Measurements from ENCODE around the gene CCDC78.

The CCDC78 gene

DNA sequence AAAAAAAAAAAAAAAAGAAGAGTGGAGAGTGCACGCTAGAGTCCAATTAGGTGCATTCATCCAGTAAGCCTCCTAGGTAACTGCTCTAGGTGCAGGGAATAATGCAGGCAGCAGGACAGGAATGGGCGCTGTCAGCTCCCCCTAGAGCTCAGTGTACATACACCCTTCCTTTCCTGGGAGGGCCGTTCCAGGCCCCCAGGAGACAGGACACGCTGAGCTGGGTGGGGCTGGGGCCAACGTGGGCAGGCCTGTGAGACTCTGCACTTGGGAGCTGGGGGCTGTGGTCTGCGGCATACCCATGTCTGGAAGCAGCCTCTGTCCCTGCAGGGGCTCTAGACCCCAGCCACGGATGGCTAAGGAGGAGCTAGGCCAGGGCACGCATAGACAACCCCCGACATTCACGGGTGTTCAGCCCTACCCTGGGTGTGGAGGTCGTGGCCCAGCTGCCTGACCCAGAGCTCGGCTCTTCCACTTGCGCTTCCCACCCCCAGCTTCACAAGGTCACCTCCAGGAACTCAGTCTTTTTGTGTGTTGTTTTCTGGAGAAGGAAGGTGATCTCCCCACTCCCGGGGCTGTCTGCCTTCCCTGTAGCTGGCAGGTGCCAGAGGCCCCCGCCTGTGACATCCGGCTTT, 6.3 kb downstream of the CCDC78 start:
- no peaks in the 10 kb centered on the region for H3K9me3 ChIP-seq (replicated peaks in 1 of 11)
- peak overlapping the region; percentile 67 to 80 (median 73) for H3K4me3 ChIP-seq
- H4K20me1 ChIP-seq, result peaks cover 32 to 95% (median 73%) of the 10 kb centered on the region in 11 experiments; a peak in 21 of 22 replicates
- 0 out of 22 replicates have a peak, but pooled peaks cover 0 to 6% (median 0%) of the 10 kb centered on the region in 11 experiments for H3K36me3 ChIP-seq
- peaks cover 68 to 97% (median 95%) of the 10 kb centered on the region in 10 experiments for H3K4me1 ChIP-seq
- peak overlapping the region; percentile 96 to 100 (median 100) for H3K4me2 ChIP-seq
- H3K9ac ChIP-seq, result peak overlapping the region; percentile 73 to 87 (median 81); a peak in 21 of 22 replicates
- peaks cover 16 to 61% (median 22%) of the 10 kb centered on the region in 11 experiments for H3K27me3 ChIP-seq
- TF ChIP-seq Cebpa-rat (IDR thresholded peaks at IDR 0.05), result no peak
- peak overlapping the region in 9 of 11 experiments; percentile 67 to 86 (median 79); a peak in 16 of 22 replicates for H3K27ac ChIP-seq

DNA sequence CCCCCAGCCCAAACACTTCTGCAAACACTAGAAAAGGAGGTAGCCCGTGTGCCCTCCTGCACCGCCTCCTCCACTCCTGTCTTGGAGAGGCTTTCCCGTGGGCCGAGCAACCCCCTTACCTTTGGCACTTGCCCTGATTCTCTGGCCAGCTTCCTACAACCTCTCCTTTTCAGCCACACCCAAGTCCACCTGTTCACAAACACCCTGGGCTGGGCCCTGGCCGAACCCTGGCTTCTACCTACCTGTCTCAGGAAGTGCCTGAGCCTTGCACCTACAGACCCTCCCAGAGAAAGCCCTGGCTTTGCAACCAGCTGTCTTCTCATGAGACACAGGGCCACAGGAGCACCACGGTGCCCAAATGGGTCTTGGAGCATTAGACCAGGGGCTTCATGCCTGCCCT, 7.3 kb downstream of the CCDC78 start:
- Histone ChIP-seq H3K4me2 (peak overlapping the region; percentile 40 to 100 (median 100); a peak in 21 of 22 replicates), H3K9me3 (replicated peaks in 1 of 11) (no peaks in the 10 kb centered on the region), H3K9ac (peak overlapping the region in 4 of 11 experiments; percentile 10 to 87 (median 68); a peak in 3 of 22 replicates), H3K27me3 (peaks cover 16 to 59% (median 30%) of the 10 kb centered on the region in 11 experiments), H3K36me3 (0 out of 22 replicates have a peak, but pooled peaks cover 0 to 6% (median 0%) of the 10 kb centered on the region in 11 experiments), H4K20me1 (peaks cover 22 to 92% (median 65%) of the 10 kb centered on the region in 11 experiments; a peak in 21 of 22 replicates), H3K4me1 (peaks cover 76 to 95% (median 93%) of the 10 kb centered on the region in 10 experiments), H3K27ac (no peak overlapping the region), H3K4me3 (no peak overlapping the region; a peak in 2 of 20 replicates)
- no peak for TF ChIP-seq Cebpa-rat (IDR thresholded peaks at IDR 0.05)

DNA sequence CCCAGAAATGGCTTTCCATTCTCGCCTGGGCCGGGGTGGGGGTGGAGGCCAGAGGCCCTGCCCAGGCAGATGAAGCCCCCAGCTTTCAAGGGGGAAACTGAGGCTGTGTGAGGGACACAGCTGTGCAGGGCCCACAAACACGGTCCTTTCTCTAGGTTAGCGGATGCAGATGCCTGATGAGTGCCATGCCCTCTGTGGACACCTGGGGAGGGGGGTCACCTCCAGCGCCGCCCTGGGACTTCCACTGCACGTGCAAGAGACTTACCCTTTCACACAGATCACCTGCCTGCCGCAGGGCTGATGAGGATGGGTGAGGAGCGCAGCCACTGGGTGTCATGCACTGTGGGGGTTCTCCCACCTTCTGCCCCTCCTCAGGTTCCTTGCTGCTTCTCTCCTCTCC, 7.9 kb downstream of the CCDC78 start:
- H3K4me3 ChIP-seq, result no peak overlapping the region; a peak in 1 of 20 replicates
- H3K27me3 ChIP-seq, result peaks cover 16 to 58% (median 35%) of the 10 kb centered on the region in 11 experiments
- H3K9me3 ChIP-seq (replicated peaks in 1 of 11), result no peaks in the 10 kb centered on the region
- TF ChIP-seq Cebpa-rat (IDR thresholded peaks at IDR 0.05), result no peak
- H3K4me1 ChIP-seq, result peaks cover 75 to 93% (median 89%) of the 10 kb centered on the region in 10 experiments
- H3K27ac ChIP-seq, result peak overlapping the region in 4 of 11 experiments; percentile 23 to 51 (median 36); a peak in 4 of 22 replicates
- H3K4me2 ChIP-seq, result peak overlapping the region; percentile 5 to 100 (median 100); a peak in 19 of 22 replicates
- H3K9ac ChIP-seq, result peak overlapping the region in 4 of 11 experiments; percentile 59 to 87 (median 75); a peak in 7 of 22 replicates
- H3K36me3 ChIP-seq, result 0 out of 22 replicates have a peak, but pooled peaks cover 0 to 6% (median 0%) of the 10 kb centered on the region in 11 experiments
- H4K20me1 ChIP-seq, result peaks cover 17 to 90% (median 59%) of the 10 kb centered on the region in 11 experiments; a peak in 21 of 22 replicates

DNA sequence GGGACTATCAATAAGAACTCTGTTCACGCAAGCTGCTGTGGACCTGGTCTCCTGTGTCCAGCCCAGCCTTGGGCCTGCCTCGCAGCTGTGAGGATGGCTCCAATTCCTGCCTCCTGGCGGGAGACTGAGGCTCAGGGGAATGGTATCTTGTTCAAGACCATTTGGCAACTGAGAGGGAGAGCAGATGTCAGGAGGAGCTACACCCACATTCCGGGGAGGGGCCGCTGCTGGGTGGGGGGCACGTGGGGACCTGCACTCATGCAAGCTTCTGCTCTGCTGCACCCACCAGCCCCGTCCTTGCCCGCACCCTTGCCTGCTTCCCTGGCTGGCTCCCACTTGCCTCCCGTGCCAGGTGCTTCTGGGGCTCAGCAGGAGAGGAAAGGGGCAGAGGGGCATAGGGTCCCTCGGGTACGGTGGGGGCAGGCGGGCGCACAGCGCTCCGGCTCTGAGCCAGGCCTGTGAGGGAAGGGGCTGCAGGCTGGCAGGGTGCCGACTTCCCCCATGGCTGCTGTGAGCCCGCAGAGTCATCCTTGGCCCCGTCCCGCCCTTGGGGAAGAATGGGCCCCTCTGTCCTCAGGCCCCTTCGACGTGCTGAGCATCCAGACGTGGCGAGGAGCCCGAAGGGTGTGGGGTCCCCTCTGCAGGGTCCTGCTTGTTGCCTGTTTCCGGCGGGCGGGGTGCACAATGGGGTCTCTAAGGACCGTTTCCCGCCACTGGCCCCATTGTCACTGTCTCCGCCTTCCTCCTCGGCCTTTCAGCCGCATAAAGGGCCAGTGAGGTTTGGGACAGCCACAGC, 8.6 kb downstream of the CCDC78 start:
- no peak for TF ChIP-seq Cebpa-rat (IDR thresholded peaks at IDR 0.05)
- peak overlapping the region in 5 of 11 experiments; percentile 29 to 87 (median 73); a peak in 7 of 22 replicates for H3K9ac ChIP-seq
- 0 out of 22 replicates have a peak, but pooled peaks cover 0 to under 1% (median 0%) of the 10 kb centered on the region in 11 experiments for H3K36me3 ChIP-seq
- H3K4me3 ChIP-seq, result peak overlapping the region in 1 of 10 experiments; percentile 15; a peak in 2 of 20 replicates
- peaks cover 67 to 85% (median 82%) of the 10 kb centered on the region in 10 experiments for H3K4me1 ChIP-seq
- peak overlapping the region in 4 of 11 experiments; percentile 23 to 51 (median 36); a peak in 4 of 22 replicates for H3K27ac ChIP-seq
- peak overlapping the region; percentile 5 to 100 (median 100); a peak in 20 of 22 replicates for H3K4me2 ChIP-seq
- H3K27me3 ChIP-seq, result peaks cover 16 to 54% (median 39%) of the 10 kb centered on the region in 11 experiments
- peaks cover 9 to 83% (median 52%) of the 10 kb centered on the region in 11 experiments; a peak in 20 of 22 replicates for H4K20me1 ChIP-seq
- no peaks in the 10 kb centered on the region for H3K9me3 ChIP-seq (replicated peaks in 1 of 11)

DNA sequence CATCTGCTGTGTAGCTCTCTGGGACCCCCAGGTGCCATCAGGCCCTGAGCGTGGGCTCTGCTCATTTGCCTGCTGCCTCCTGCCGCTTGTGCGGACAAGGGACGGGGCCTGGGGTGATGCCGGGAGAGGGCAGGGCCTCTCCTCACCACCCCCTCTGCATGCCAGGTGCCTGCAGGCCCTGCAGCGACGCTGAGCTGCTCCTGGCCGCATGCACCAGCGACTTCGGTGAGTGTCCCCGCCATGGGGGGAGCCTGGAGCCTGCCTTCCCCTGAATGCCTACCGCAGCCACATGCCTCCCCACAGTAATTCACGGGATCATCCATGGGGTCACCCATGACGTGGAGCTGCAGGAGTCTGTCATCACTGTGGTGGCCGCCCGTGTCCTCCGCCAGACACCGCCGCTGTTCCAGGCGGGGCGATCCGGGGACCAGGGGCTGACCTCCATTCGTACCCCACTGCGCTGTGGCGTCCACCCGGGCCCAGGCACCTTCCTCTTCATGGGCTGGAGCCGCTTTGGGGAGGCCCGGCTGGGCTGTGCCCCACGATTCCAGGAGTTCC, 9.4 kb downstream of the CCDC78 start:
- Histone ChIP-seq H3K27me3 (peaks cover 17 to 60% (median 48%) of the 10 kb centered on the region in 11 experiments), H3K27ac (no peak overlapping the region), H3K9me3 (replicated peaks in 1 of 11) (no peaks in the 10 kb centered on the region), H3K4me1 (peaks cover 60 to 77% (median 75%) of the 10 kb centered on the region in 10 experiments), H3K9ac (peak overlapping the region in 6 of 11 experiments; percentile 8 to 80 (median 72); a peak in 5 of 22 replicates), H3K4me3 (peak overlapping the region in 6 of 10 experiments; percentile 68 to 75 (median 71); a peak in 4 of 20 replicates), H3K4me2 (peak overlapping the region; percentile 91 to 100 (median 100); a peak in 21 of 22 replicates), H4K20me1 (peaks cover 4 to 75% (median 44%) of the 10 kb centered on the region in 11 experiments; a peak in 19 of 22 replicates), H3K36me3 (no peaks in the 10 kb centered on the region)
- no peak for TF ChIP-seq Cebpa-rat (IDR thresholded peaks at IDR 0.05)

DNA sequence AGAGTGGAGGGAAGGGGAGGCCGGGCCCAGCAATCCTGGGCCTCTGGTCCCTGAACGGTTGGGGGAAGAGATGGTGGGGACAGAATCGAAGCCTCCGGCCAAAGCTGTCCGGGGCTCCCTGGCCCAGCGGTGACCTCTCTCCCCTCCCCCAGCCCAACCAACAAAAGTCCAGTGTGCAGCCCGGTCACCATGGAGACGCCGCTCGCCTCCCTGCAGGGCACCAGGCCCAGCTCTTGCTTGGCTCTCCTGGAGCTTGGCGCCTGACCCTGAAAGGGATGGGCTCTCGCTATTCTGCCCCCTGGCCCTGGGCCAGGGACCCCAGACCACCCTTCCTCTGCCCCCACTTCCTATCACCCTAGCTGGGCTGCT, 10.1 kb downstream of the CCDC78 start:
- no peak for TF ChIP-seq Cebpa-rat (IDR thresholded peaks at IDR 0.05)
- peak overlapping the region; percentile 91 to 100 (median 100) for H3K4me2 ChIP-seq
- peaks cover 0 to 73% (median 43%) of the 10 kb centered on the region in 11 experiments; a peak in 18 of 22 replicates for H4K20me1 ChIP-seq
- no peak overlapping the region for H3K27ac ChIP-seq
- peak overlapping the region in 9 of 10 experiments; percentile 61 to 75 (median 69); a peak in 17 of 20 replicates for H3K4me3 ChIP-seq
- H3K9me3 ChIP-seq (replicated peaks in 1 of 11), result no peaks in the 10 kb centered on the region
- H3K9ac ChIP-seq, result peak overlapping the region in 6 of 11 experiments; percentile 23 to 80 (median 72); a peak in 9 of 22 replicates
- H3K36me3 ChIP-seq, result no peaks in the 10 kb centered on the region
- H3K4me1 ChIP-seq, result peaks cover 55 to 77% (median 73%) of the 10 kb centered on the region in 10 experiments
- H3K27me3 ChIP-seq, result peaks cover 22 to 65% (median 54%) of the 10 kb centered on the region in 11 experiments

DNA sequence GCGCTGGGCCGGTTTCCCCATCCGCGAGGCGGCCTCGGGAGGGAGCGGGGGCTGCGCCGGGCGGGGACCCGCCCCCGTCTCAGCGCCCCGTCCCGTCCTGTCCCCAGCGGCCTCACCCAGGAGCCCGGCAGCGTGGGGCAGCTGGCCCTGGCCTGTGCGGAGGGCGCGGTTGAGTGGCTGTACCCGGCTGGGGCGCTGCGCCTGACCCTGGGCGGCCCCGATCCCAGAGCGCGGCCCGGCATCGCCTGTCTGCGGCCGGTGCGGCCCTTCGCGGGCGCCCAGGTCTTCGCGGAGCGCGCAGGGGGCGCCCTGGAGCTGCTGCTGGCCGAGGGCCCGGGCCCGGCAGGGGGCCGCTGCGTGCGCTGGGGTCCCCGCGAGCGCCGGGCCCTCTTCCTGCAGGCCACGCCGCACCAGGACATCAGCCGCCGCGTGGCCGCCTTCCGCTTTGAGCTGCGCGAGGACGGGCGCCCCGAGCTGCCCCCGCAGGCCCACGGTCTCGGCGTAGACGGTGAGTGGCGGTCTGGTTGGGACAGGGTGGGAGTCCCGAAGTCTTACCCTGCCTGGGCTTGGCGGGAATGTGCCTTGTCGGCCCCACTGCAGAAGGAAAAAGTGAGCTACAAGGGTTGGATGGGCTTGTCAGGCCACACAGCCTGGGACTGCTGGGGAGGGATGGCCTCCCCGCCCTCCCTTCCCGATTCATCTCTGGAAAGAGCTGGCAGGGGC, 10.6 kb downstream of the CCDC78 start:
- H3K27me3 ChIP-seq, result peaks cover 28 to 71% (median 60%) of the 10 kb centered on the region in 11 experiments
- H3K4me2 ChIP-seq, result peak overlapping the region; percentile 91 to 100 (median 100)
- no peak for TF ChIP-seq Cebpa-rat (IDR thresholded peaks at IDR 0.05)
- H3K4me1 ChIP-seq, result peaks cover 55 to 81% (median 76%) of the 10 kb centered on the region in 10 experiments
- no peaks in the 10 kb centered on the region for H3K9me3 ChIP-seq (replicated peaks in 1 of 11)
- H3K36me3 ChIP-seq, result no peaks in the 10 kb centered on the region
- peaks cover 0 to 77% (median 48%) of the 10 kb centered on the region in 11 experiments; a peak in 18 of 22 replicates for H4K20me1 ChIP-seq
- H3K9ac ChIP-seq, result peak overlapping the region; percentile 17 to 80 (median 68); a peak in 19 of 22 replicates
- H3K27ac ChIP-seq, result 0 out of 22 replicates have a peak overlapping the region, but pooled peaks of 2 of the 11 experiments have one; percentile 5 to 7
- H3K4me3 ChIP-seq, result peak overlapping the region; percentile 58 to 75 (median 68)
